Osteocyte (in vitro differentiated cells): Measurements from ENCODE around the gene HDAC10. TPM values are rescaled to one million over a fixed set of nuclear protein-coding genes. Genes with fewer than 3 reads are reported as not detected.

Experiments used
- DNase-seq: peaks from one replicate; pipeline ENCODE4 v3.0.0; 2021; ENCODE audit warnings: mixed read lengths; ENCODE audit not compliant: unreplicated experiment; ENCODE audit errors: extremely low spot score
- H3K27ac Mint-ChIP-seq: one replicate; pipeline ENCODE4 v1.8.0; 2021; ENCODE audit warnings: mild to moderate bottlenecking, mixed read lengths; ENCODE audit not compliant: unreplicated experiment
- H3K27me3 Mint-ChIP-seq: one replicate; pipeline ENCODE4 v1.8.0; 2021; ENCODE audit warnings: mixed read lengths; ENCODE audit not compliant: unreplicated experiment
- H3K36me3 Mint-ChIP-seq: one replicate; pipeline ENCODE4 v1.8.0; 2021; ENCODE audit warnings: mixed read lengths; ENCODE audit not compliant: unreplicated experiment
- H3K4me1 Mint-ChIP-seq: one replicate; pipeline ENCODE4 v1.8.0; 2021; ENCODE audit warnings: mixed read lengths; ENCODE audit not compliant: unreplicated experiment
- H3K4me3 Mint-ChIP-seq: one replicate; pipeline ENCODE4 v1.8.0; 2021; ENCODE audit warnings: mild to moderate bottlenecking, moderate library complexity, mixed read lengths; ENCODE audit not compliant: unreplicated experiment
- H3K9me3 Mint-ChIP-seq: one replicate; pipeline ENCODE4 v1.8.0; 2021; ENCODE audit warnings: mixed read lengths; ENCODE audit not compliant: unreplicated experiment
- CTCF ChIP-seq: fragments of 200-600 bp; sonication (generic); IDR thresholded peaks from 2 replicates; pipeline ENCODE4 v1.5.0; 2021; ENCODE audit warnings: antibody characterized with exemption, mild to moderate bottlenecking, moderate library complexity
- total RNA-seq: library from RNA; stranded (reverse); gene quantifications from 2 replicates; pipeline ENCODE4 v1.2.1, GENCODE V29; 2021

Gene HDAC10
- total RNA-seq, 1 donor from 2014 or later: 38.3 TPM

- H3K4me1 Mint-ChIP-seq: no peaks in the 10 kb centered on the region
- no peaks in the 10 kb centered on the region for H3K27me3 Mint-ChIP-seq
- DNase-seq: no peak
- no peak overlapping the region for H3K4me3 Mint-ChIP-seq
- H3K27ac Mint-ChIP-seq: no peak overlapping the region
- TF ChIP-seq CTCF: no peak
- H3K9me3 Mint-ChIP-seq: no peaks in the 10 kb centered on the region
- H3K36me3 Mint-ChIP-seq: peaks cover 33% of the 10 kb centered on the region
Observed at GRCh38 chr22:50225200-50225969, 25.7 kb downstream of the HDAC10 start.

- no peak overlapping the region for H3K4me3 Mint-ChIP-seq
Observed at GRCh38 chr22:50224071-50224470, 27.0 kb downstream of the HDAC10 start.

GRCh38 chr22:50222508-50222907 lies 28.6 kb downstream of the HDAC10 start:
- H3K4me1 Mint-ChIP-seq: peaks cover 6% of the 10 kb centered on the region
- no peak overlapping the region for H3K27ac Mint-ChIP-seq
- TF ChIP-seq CTCF: no peak
- no peak for DNase-seq
- no peaks in the 10 kb centered on the region for H3K9me3 Mint-ChIP-seq
- no peaks in the 10 kb centered on the region for H3K27me3 Mint-ChIP-seq
- H3K36me3 Mint-ChIP-seq: peaks cover 32% of the 10 kb centered on the region
- H3K4me3 Mint-ChIP-seq: no peak overlapping the region

More at GRCh38 chr22:50224071-50224470, 27.0 kb downstream of the HDAC10 start:
- Mint-ChIP-seq H3K36me3 (peaks cover 30% of the 10 kb centered on the region), H3K27me3 (no peaks in the 10 kb centered on the region), H3K4me1 (peaks cover 6% of the 10 kb centered on the region), H3K9me3 (no peaks in the 10 kb centered on the region), H3K27ac (no peak overlapping the region)
- TF ChIP-seq CTCF: no peak
- DNase-seq: no peak

GRCh38 chr22:50221410-50222300 lies 29.4 kb downstream of the HDAC10 start:
- H3K9me3 Mint-ChIP-seq: no peaks in the 10 kb centered on the region
- H3K27ac Mint-ChIP-seq: no peak overlapping the region
- peaks cover 6% of the 10 kb centered on the region for H3K4me1 Mint-ChIP-seq
- no peak for TF ChIP-seq CTCF
- H3K4me3 Mint-ChIP-seq: no peak overlapping the region
- peaks cover 29% of the 10 kb centered on the region for H3K36me3 Mint-ChIP-seq
- no peaks in the 10 kb centered on the region for H3K27me3 Mint-ChIP-seq
- DNase-seq: no peak
